Effector CD4-positive, alpha-beta T cell (primary cell): ENCODE data around the gene DDA1.

Experiments used
- DNase-seq: peaks from one replicate; pipeline ENCODE4 v3.0.0-alpha.2; 2020

The DDA1 gene

DNA sequence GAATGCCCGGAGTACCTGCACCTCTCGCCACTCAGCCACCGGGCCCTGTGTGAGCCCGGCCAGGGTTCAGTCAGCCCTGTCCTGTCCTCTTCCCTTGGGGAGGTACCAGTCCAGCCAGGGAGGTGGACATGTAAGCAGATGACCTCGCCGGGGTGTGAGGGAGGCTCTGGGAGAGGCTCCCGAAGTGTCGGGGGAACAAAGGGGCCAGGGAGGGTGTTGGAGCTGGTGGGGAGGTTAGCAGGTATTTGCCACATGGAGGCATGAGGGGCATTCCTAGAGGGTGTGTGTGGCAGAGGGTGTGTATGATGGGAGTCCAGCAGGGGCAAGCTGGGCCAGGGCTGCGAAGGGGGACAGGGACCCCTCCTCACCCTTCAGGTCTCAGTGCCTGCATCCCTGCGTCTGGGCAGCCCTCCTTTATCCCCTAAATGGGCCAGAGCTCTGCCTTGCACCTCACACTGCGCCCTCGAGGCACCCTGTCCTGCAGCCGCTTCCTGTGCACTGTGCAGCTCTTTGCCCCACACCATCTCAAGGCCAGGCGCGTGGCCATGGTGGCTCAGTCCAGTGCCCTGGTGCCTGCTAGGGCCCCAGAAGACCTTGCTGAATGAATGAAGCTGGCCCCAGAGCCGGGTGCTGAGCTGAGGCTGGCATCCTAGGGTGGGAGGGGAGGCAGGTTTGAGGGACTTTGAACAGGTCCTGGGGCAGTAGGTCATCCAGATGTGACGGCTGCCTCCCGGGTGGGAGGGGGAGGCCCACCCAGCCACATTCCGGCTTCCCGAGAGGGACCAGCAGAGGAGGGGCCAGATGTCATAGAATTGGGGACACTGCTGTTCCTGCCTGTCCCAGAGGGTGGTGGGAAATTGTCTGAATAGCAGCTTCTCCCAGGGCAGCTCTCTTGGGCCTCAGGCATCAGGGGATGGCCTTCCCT lies 3.1 kb downstream of the DDA1 start:
- no peak for DNase-seq

DNA sequence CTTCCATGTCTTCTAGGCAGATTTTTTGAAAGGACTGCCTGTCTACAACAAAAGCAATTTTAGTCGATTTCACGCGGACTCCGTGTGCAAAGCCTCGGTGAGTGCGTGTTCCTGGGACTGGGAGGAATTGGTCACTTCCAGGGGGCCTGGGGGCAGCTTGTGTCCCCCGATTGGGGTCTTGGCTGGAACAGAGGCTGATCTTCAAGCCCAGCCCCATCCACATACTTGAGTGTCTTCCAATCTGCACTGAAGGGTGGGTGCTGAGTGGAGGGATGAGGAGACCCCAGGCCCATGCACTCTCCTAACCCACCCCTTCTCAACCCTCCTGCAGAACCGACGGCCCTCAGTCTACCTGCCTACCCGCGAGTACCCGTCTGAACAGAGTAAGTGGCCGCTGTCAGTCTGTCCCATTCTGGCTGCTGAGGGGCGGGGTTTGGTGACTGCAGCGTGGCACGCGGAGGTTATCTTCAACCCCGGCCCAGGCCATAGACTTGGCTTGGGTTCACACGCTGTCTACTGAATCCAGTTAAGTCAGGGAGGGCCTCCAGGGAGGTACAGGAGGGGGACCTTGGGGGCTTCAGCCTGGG lies 4.7 kb downstream of the DDA1 start:
- DNase-seq: no peak

DNA sequence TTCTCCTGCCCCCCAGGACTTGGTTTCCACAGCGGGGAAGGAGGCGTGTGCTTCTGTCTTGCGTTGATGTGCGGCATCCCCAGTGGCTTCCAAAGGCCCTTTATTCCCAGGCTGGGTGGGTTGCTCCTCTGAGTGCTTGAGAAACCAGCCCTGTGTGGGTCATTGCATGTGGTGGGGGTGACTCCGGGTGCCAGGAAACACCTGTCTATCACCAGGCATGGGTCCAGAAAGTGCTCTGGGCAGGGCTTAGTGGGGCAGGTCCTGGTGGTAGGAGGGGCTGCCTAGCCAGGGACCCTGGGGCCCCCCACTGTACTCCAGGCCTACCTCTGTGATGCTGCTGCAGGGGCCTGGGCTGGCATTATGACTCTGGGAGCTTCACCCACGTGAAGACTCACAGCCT lies 9.6 kb downstream of the DDA1 start:
- no peak for DNase-seq

DNA sequence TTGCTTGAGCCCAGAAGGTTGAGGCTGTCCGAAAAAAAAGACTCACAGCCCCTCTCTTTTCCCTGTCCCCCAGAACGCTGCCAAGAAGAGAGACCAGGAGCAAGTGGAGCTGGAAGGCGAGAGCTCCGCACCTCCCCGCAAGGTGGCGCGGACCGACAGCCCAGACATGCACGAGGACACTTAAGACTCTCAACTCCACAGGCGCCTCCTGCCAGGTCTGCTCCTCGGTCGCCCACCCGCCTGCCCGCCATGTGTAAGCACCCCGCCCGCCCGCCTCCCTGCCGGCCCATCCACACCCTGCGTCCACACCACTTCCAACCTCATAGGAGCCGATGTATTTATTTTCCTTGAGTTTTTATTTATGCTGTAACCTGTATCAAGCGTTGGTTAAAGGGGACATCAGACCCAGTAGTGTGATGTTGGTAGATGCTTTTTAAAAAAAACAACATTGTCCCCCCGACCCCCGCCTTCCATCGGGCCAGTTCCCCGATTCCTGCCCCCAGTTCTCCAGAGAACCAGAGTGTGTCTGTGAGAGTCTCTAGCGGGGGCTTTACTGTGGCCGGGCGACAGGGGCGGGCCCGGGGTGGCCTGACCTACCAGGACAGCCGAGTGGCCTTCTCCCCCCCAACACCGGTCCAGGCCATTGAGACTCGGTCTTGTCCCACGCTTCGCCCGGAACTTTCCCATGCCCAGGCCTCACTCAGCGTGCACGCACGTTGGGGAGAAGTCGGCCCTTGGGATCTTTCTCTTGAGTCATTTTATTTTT lies 10.3 kb downstream of the DDA1 start:
- DNase-seq: no peak

DNA sequence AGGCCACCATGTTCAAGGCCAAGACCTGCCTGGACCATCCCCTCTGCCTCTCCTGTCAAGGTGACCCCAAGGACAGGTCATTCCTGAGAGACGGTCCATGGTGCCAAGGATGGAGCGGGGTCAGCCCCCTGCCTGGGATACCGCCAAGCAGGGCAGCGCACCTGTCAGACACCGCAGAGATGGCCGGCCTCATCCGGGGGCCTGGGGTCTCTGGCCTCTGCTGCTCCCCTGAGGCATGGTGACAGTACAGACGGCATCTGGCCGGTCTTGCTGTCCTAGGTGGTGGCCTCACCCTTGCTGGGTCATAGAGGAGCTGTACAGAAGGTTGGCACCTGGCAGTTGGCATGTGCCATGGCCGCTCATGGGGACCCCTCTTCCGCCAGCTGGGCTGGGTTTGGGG lies 11.1 kb downstream of the DDA1 start:
- no peak for DNase-seq

DNA sequence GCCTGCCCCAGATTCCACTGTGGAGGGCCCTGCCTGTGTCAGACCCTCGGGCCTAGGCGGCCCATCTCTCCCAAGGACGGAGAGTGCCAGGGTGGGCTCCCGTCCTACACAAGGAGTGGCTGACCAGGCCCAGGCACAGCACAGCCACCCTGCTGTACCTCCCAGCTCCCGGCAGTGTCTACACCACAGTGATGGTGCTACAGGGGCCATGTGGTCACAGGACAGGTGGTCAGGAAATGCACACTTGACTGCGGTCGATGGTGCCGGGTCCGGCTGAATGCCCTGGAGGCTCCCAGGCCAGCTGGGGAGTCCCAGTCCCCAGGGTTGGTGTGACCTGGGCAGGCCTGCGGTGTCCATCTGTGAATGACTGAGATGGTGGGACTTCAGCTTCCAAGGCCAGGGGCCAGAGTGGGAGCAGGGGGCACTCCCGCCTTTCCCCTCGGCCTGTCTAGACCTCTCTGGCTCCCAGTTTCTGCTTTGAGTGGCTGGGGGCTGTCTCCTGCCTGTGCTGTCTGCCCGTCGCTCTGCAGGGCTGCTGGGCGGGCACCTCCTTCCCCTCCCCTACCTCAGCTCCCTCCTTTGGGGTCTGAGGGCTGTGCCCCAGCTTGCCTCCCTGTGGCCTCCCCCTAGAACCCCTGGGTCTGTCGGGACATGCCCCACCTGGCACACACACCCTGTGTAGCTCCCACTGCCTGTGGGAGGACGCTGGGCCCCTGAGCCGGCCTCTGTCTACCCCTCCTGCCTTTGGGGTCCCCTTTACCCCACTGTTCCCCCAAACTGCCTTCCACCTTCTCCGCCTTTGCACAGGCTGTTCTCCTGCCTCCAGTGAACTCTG lies 12.5 kb downstream of the DDA1 start:
- DNase-seq: no peak

DNA sequence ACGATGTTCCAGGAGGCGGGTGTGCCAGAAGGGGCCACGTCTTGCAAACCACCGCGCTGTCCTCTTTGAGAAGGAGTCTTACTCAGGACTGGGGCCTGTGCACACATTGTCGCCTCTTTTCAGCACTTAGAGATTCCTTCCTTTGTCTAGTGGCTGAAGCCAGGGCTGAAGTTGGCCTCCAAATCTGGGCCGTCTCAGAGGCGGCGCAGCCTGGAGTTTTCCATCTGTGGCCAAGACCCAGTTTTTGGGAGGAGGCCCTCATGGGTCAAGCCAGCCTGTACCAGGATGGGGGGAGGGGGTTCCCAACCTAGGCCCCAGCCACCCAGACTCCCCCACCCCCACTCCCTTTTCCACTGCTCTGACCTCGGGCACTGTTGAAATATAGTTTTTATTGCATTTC lies 13.5 kb downstream of the DDA1 start:
- no peak for DNase-seq

DNA sequence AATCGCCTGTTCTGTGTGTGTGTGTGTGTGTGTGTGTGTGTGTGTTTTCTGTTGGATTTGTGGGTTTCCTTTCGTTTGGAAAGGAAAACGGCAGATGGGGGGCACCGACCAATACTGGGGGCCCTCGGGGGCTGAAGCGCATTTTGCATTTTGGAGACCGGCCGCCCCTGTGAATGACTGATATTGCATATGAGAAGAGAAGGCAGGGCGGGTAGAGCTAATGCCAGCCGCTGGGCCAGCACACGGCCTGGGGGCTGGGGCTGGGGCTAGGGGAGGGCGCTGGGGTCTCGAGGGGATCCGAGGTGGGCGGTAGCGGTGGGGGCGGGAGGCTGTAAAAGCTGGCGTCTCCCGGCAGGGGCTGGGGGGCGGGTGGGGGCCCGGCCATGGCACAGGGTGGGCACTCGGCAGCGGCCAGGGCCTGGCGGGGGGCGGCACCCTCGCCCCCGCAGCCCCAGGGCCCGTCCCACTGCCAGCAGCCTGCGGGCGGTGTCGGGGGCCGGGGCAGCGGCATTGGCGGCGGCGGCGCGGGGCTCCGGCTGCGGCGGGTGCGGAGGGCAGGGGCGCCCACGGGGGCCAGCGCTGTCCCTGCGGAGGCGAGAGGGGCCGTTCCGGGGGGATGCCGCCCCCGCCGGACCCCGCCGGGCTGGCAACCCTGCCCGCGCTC lies 14.1 kb downstream of the DDA1 start:
- no peak for DNase-seq

DNA sequence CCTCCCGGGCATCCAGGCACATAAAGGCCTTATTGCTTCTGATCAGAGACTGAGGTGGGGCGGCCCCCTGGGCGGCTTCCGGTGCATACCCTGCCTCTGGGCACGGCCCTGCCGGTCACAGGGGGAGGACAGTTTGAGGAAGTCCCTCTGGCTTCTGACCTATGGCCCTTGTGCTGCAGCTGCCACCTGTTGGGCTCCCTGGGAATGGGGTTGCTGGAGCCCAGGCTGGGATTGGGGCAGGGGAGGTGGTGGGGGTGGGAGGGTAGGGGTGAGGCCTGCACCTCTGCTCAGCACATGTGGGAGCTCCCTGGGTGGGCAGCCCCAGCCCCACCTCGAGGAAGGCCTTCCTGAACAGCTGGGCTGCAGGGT lies 14.6 kb downstream of the DDA1 start:
- no peak for DNase-seq

DNA sequence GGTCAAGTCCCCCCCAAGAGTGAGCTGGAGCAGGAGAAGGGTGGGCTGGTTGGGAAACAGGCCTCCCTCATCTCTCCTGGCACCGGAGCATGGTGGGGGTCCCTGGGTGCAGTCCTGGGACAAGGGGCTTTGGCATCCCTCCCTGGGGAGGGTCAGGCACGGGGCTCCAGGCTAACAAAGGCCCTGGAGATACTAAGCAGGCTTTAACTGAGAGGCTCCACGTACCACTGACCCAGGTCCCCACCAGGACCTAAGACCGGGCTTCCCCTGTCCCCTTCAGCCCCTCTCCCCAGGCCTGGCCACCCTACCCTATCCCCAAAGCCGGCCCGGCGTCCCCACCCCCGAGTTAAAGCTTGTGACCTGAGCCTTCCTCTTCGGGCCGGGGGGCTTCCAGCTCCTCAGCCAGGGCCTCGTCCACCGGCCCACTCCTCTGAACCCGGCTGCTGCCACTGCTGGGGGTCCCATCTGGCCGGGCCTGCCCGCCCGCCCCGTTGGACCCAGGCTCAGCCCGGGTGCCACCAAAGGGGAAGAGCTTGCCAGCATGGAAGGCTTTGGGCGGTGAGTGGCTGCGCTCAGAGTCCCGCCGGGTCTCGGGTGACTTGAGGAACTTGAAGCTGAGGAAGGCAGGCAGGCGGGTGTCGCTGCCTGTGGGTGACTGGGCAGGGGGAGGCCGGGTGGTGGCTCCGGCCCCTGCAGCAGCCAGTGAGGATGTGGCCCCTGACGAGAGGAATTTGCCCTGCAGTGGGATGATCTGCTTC lies 15.2 kb downstream of the DDA1 start:
- no peak for DNase-seq

DNA sequence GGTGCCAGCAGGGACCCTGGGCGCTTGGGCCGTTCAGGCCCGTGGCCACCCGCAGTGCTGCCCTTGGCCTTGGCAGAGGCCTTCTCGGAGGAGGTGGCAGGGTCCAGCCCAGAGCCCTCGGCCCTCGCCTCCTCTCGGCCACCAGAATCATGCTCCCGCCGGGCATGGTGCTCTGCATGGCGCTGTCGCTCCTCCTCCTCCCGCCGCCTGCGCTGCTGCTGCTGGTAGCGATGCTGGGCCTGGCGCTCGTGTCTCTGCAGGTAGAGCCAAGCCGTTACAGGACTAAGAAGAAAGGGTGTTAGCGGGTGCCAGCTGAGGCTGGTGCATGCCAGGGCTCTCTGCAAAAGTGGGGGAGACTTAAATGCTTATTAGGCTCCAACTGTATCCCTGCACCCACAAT lies 15.8 kb downstream of the DDA1 start:
- DNase-seq: no peak

DNA sequence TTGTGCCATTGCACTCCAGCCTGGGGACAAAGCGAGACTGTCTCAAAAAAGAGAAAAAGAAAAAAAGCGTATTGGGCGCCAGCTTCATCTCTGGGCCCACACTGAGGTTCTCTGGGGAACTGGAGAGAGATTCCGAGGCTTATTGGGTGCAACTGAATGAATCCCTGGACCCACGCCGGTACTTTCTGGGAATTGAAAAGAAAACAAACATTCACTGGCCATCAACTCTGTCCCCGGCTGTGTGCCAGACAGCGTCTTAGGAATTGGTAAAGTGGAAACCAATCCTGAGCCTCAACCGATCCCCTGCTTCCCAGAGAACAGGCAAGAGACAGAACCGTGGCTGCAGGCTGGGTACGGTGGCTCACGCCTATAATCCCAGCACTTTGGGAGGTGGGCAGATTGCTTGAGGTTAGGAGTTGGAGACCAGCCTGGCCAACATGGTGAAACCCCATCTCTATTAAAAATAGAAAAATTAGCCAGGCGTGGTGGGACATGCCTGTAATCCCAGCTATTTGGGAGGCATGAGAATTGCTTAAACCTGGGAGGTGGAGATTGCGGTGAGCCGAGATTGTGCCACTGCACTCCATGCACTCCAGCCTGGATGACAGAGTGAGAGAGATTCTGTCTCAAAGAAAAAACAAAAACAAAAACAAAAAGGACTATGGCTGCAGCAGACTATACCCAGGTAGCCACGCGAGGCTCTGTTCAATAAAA lies 16.7 kb downstream of the DDA1 start:
- no peak for DNase-seq

DNA sequence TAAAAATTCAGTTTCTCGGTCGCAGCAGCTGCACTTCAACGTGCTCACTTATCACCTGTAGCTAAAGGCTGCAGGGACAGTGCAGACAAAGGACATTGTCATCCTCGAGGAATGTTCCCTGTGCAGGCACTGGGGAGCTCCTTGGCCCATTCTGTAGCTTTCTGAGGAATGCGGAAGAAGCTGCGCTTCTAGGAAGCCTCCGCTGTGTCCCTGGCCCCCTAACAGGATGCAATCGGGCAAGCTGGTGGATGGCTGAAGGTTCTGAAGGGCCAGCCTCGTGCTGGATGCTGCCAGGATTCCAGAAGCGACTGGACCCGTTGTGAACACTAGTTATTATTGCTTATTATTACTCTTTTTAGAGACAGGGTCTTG lies 17.2 kb downstream of the DDA1 start:
- no peak for DNase-seq

DNA sequence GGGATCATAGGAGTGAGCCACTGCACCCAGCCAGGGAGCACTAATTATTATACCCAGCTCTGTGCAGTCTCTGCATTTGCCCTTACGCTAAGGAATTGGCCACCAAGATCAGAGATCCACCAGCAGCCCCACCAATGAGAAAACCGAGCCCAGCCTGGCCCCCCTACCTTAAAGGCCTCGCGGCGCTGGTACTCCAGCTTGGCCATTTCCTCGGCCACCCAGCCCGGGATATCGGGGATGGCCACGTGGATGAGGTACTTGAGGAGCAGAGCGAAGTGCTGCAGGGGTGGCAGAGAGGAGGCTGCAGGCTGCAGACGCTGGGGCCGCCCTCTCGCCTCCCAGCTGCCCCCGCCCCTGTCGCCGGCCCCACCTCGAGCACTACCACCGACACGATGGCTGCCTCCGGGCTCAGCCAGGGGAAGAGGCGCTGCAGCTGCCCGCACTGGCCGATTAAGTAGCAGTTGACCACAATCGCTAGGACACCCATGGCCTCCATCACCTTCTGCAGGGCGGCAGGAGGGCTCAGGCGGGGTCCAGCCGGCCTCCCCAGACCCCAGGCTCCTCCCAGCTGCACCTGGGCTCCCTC lies 17.8 kb downstream of the DDA1 start:
- no peak for DNase-seq

DNA sequence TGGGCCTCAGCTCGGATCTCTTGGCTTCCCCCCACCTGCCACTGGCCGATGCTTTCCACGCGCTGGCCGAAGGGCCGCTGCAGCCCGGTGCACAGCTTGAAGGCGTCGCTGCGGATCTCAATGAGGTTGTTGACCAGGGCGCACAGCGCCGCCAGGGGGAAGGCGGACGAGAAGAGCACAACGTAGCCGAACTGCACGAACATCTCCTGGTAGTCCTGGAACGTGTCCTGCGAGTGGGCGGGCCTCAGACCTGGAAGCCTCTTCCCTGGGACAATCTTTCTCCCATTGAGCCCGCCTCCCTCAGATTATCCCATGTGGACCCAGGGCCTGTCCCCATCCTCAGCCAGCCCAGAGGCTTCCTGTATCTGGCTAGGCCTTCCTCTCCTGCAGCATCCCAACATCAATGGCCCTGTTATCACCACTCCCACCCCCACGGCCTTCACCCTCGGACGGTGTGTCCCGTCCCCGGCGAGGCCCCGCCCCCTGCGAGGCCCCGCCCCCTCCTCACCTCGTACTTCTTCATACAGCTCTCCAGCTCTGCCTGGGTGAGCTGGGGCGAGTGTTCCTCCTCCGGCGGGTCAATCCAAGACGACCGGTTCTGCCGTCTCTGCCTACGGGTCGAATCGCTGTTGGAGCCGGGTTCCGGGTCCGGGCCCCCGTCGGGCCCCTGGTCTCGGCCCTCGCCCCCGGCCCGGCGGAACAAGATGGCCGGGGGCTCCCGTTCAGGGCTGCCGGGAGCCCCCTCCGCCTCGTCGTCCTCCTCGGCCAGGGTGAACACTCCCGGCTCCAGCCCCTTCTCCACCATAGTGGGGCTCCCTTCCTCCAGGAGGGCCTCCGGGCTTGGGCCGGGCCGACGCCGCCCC lies 18.5 kb downstream of the DDA1 start:
- peak; percentile 44 for DNase-seq

DNA sequence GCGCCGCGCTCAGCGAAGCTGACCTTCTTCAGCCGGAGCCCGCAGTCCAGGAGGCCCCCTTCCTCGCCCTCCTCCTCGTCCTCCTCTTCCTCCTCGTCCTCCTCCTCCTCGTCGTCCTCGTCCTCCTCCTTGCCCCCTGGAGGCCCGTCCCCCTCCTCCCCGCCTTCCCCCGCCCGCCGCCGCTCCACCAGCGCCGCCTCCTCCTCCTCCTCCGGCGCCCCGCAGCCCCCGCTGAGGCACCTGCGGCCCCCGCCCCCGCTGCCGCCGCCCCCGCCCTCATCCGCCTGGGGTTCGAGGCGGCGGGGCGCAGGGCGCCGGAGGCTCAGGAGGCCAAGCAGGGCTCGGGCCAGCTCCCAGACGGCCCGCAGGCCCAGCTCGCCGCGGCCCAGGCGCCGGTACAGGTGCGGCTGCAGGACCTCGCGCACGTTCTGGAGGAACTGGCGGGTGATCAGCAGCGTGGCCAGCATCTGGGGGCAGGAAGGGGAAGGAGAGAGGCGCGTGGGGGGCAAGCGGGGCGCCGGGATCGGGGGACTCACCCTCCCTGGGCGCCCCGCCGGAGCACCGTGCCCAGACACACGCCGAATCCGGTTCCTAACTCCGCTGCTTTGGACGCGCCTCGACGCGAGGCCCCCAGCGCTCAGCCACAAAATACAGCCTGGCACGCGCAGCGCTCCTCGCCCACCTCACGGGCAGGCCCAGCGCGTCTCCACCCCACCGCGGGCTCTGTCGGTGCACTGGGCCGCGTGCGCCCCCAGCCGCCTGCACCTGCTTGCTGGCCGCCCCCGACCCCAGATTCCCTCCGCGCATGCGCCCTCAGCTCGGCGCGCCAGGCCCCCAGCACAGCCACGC lies 19.4 kb downstream of the DDA1 start:
- peak; percentile 34 for DNase-seq

DNA sequence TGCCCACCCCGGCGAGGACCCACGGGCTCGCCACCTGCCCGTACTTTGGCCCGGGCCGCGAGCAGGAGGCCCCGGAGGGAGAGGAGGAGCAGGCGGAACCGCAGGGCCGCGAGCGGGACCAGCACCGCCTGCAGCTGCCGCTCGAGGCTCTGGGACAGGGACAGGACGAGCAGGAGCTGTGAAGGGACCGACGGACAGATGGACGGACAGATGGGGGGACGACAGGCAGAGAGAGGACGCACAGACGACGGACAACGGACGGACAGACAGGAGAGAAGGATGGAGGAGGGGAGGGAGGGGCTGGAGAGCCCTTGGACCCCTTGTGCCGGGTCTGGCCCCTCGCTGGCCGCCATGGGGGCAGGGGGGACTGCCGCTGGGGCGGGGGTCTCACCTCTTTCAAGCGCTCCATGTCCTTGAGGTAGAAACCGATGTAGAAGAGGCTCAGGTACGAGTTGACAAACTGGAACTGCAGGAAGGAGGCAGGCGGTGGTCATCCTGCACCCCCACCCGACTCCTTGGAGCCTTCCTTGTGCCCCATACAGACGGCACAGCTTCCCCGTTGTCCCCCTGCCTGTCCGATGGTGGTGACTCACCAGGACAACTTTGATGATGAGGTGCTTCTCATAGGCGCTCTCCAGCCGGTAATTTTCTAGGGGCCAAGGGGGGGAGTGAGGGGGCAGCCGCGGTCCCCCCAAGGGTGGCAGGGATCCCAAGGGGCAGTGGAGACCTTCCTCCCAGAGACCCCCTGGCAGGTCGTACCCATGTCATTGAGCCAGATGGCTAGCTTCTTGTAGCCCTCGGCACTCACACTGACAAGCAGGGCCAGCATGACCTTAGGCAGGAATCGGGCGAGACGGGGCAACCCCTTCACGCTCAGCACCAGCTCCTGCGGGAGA lies 20.3 kb downstream of the DDA1 start:
- no peak for DNase-seq
